ENCODE data around the gene DNAJA3.

DNAJA3 gene

DNA sequence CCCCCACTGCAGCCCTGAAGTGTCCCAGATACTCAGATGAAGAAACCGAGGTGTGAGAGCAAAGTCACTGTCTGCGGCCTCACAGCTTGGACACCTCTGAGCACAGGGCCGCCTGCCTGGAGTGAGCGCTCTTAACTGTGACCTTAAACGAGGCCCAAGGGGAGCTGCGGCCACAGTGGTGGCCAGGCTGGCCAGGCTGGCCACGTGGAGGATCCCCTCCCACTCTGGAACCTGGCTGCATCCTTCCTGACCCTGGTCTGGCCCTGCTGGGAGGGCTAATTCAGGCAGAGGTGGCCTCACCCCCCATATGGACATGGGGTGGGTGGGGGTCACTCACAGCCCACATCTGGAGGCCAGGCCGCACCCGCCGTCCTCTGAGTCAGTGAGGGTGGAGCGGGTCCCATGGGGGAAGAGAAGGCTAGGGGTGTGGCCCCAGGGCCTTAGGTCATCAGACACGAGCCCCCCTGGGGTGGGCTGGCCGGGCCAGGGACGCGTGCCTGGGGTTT, 47.5 kb upstream of the DNAJA3 start:
- peaks cover under 1 to 9% of the 10 kb centered on the region in 2 experiments for H3K4me1 ChIP-seq (ENCODE audit: control insufficient read depth in 1 of 2, insufficient read depth in 1 of 2, low read depth in 1 of 2, low read length in 1 of 2)
- TF ChIP-seq, protein P1, sequence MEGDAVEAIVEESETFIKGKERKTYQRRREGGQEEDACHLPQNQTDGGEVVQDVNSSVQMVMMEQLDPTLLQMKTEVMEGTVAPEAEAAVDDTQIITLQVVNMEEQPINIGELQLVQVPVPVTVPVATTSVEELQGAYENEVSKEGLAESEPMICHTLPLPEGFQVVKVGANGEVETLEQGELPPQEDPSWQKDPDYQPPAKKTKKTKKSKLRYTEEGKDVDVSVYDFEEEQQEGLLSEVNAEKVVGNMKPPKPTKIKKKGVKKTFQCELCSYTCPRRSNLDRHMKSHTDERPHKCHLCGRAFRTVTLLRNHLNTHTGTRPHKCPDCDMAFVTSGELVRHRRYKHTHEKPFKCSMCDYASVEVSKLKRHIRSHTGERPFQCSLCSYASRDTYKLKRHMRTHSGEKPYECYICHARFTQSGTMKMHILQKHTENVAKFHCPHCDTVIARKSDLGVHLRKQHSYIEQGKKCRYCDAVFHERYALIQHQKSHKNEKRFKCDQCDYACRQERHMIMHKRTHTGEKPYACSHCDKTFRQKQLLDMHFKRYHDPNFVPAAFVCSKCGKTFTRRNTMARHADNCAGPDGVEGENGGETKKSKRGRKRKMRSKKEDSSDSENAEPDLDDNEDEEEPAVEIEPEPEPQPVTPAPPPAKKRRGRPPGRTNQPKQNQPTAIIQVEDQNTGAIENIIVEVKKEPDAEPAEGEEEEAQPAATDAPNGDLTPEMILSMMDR (IDR thresholded peaks at IDR 0.05), result no peak
- no peak overlapping the region for H3K27ac ChIP-seq
- no peaks in the 10 kb centered on the region for H3K9me3 ChIP-seq
- H3K27me3 ChIP-seq, result peaks cover 8% of the 10 kb centered on the region
- H3K4me3 ChIP-seq (ENCODE audit: low read depth in 1 of 2, low read length in 1 of 2), result no peak overlapping the region
- peaks cover 94% of the 10 kb centered on the region for H3K36me3 ChIP-seq

DNA sequence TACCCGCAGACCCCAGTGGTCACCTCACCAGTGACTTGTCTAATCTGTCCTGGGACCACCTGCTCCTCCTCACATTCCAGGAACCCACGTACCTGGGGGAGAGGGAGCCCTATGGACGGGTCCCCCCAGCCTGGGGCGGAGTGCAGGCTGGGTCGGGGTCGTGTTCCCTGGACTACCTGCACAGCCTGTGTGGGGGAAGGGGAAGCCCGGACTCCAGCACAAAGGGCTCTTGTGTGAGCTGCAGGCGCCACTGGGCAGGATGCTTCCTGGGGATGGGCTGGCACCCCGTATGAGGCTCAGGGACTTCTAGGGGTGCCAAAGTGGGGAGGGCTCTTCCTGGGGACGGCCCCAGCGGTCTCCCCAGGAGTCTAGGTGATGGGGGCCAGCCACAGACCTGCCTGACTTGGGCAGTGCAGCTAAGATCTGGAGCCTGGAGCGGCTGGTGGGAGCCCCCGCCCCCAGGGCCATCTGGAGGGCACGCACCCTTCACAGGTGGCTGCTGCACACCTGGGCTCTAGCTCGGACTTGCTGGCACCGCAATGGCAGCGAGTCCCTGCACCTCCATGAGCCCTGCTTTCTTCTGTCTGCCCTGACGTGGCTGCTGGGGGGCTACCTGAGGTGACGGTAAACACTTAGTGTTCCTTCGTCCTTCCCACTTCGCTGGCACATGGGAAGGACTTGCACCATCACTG, 46.5 kb upstream of the DNAJA3 start:
- peaks cover 96% of the 10 kb centered on the region for H3K36me3 ChIP-seq
- H3K27ac ChIP-seq, result no peak overlapping the region
- no peaks in the 10 kb centered on the region for H3K4me1 ChIP-seq (ENCODE audit: control insufficient read depth in 1 of 2, insufficient read depth in 1 of 2, low read depth in 1 of 2, low read length in 1 of 2)
- no peak overlapping the region for H3K4me3 ChIP-seq (ENCODE audit: low read depth in 1 of 2, low read length in 1 of 2)
- no peaks in the 10 kb centered on the region for H3K9me3 ChIP-seq
- no peaks in the 10 kb centered on the region for H3K27me3 ChIP-seq
- TF ChIP-seq, protein P1 (IDR thresholded peaks at IDR 0.05), result no peak

DNA sequence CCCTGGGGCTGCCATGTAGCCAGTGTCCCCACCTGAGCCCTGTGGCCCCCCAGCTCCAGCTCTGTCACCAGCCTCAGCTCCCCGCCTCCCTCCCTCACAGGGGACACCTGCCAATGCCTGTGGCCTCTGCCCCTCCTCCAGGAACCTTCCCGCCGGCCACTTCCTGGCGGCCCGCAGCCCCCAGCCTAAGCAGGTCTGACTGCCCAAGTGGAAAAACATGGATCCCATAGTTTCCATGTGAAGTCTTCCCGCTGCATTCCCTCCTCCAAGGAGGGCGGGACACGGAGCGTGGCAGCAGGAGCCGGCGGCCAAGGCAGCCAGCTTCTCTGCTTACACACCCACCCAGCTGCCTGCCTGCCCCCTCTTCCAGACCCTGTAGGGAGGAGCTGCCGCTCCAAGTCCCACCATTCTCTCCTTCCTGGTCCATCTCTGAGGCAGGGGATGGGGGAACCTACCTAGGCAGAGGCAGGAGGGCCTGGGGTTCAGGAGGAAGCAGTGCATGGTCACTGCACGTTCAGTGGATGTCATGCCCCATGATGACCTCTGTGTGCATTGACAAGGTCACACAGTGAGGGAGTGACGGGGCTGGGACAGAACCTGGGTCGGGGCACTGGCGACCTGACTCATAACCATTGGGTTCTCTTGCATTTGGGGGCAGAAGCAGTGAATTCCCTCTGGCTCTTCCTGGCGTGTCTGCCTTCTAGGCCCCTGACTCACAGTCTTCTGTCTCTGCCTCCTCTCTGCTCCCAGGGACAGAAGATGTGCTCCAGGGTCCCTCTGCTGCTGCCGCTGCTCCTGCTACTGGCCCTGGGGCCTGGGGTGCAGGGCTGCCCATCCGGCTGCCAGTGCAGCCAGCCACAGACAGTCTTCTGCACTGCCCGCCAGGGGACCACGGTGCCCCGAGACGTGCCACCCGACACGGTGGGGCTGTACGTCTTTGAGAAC, 45.3 kb upstream of the DNAJA3 start:
- H3K36me3 ChIP-seq, result peaks cover 96% of the 10 kb centered on the region
- no peaks in the 10 kb centered on the region for H3K4me1 ChIP-seq (ENCODE audit: control insufficient read depth in 1 of 2, insufficient read depth in 1 of 2, low read depth in 1 of 2, low read length in 1 of 2)

DNA sequence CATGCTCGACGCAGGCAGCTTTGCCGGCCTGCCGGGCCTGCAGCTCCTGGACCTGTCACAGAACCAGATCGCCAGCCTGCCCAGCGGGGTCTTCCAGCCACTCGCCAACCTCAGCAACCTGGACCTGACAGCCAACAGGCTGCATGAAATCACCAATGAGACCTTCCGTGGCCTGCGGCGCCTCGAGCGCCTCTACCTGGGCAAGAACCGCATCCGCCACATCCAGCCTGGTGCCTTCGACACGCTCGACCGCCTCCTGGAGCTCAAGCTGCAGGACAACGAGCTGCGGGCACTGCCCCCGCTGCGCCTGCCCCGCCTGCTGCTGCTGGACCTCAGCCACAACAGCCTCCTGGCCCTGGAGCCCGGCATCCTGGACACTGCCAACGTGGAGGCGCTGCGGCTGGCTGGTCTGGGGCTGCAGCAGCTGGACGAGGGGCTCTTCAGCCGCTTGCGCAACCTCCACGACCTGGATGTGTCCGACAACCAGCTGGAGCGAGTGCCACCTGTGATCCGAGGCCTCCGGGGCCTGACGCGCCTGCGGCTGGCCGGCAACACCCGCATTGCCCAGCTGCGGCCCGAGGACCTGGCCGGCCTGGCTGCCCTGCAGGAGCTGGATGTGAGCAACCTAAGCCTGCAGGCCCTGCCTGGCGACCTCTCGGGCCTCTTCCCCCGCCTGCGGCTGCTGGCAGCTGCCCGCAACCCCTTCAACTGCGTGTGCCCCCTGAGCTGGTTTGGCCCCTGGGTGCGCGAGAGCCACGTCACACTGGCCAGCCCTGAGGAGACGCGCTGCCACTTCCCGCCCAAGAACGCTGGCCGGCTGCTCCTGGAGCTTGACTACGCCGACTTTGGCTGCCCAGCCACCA, 44.4 kb upstream of the DNAJA3 start:
- Histone ChIP-seq H3K36me3 (peaks cover 96% of the 10 kb centered on the region), H3K4me3 (ENCODE audit: low read depth in 1 of 2, low read length in 1 of 2) (no peak overlapping the region), H3K27me3 (no peaks in the 10 kb centered on the region), H3K4me1 (ENCODE audit: control insufficient read depth in 1 of 2, insufficient read depth in 1 of 2, low read depth in 1 of 2, low read length in 1 of 2) (no peaks in the 10 kb centered on the region), H3K9me3 (no peaks in the 10 kb centered on the region), H3K27ac (no peak overlapping the region)
- TF ChIP-seq, protein P1 (IDR thresholded peaks at IDR 0.05), result no peak

More for the DNA sequence above, 45.3 kb upstream of the DNAJA3 start:
- H3K27me3 ChIP-seq, result no peaks in the 10 kb centered on the region
- TF ChIP-seq, protein P1 (IDR thresholded peaks at IDR 0.05), result no peak
- H3K4me3 ChIP-seq (ENCODE audit: low read depth in 1 of 2, low read length in 1 of 2), result no peak overlapping the region
- no peaks in the 10 kb centered on the region for H3K9me3 ChIP-seq
- no peak overlapping the region for H3K27ac ChIP-seq
